ENCODE measurements around the gene KRTAP12-3.
"Not testable (repeated sequence)": the region's sequence is repeated elsewhere in the genome, so short reads cannot be mapped to it uniquely, and the experiment has no call there.

Gene KRTAP12-3

DNA sequence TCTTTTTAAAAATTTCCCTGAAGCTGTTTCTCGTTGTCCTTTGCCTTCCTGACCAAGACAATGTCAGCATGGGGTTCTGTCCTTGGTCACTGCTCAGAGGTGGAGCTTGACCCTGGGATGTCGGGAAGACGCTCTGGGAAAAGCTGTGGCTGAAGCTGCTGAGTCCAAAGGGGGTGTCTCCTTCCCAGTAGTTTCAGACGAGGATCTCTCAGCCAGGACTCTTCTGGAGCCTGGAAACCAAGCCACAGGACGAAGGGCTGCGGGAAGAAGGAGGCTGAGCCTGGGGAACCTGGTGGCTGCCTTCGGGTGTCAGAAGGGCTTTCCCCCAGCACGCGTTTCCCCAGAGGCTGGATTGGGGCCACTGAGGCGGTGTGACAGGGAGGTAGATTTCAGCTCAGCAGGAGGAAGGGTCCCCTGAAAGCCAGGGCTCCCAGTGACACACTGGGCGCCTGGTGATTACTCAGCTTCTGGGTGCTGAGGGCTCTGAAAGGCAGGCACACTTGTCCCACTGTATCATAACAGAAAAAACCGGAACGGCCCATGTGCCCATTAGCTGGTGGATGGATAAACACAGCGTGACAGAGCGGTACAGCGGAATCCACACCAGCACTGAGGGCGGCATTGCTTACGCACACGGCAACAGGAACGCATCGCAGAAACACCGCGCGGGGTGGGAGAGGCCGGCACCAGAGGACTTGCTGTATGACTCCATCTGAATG is 29.3 kb downstream of the KRTAP12-3 start:
- Histone ChIP-seq H2AFZ (ENCODE audit: low read depth) (no peak overlapping the region), H3K4me1 (ENCODE audit: low read depth, poor library complexity, severe bottlenecking) (no peaks in the 10 kb centered on the region), H3K79me2 (ENCODE audit: insufficient read depth, low read depth) (no peaks in the 10 kb centered on the region), H3K4me2 (no peak overlapping the region), H3K27ac (no peak overlapping the region), H4K20me1 (ENCODE audit: insufficient read depth) (no peaks in the 10 kb centered on the region), H3K9ac (no peak overlapping the region), H3K27me3 (ENCODE audit: insufficient read depth, low read depth) (peaks cover 43% of the 10 kb centered on the region; the same call in 1 of the 2 replicates), H3K4me3 (IDR thresholded peaks at IDR 0.05; ENCODE audit: insufficient read depth, low read depth, low read length) (no peak overlapping the region), H3K36me3 (ENCODE audit: insufficient read depth) (no peaks in the 10 kb centered on the region)
- TF ChIP-seq, protein P1, sequence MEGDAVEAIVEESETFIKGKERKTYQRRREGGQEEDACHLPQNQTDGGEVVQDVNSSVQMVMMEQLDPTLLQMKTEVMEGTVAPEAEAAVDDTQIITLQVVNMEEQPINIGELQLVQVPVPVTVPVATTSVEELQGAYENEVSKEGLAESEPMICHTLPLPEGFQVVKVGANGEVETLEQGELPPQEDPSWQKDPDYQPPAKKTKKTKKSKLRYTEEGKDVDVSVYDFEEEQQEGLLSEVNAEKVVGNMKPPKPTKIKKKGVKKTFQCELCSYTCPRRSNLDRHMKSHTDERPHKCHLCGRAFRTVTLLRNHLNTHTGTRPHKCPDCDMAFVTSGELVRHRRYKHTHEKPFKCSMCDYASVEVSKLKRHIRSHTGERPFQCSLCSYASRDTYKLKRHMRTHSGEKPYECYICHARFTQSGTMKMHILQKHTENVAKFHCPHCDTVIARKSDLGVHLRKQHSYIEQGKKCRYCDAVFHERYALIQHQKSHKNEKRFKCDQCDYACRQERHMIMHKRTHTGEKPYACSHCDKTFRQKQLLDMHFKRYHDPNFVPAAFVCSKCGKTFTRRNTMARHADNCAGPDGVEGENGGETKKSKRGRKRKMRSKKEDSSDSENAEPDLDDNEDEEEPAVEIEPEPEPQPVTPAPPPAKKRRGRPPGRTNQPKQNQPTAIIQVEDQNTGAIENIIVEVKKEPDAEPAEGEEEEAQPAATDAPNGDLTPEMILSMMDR (conservative IDR thresholded peaks at IDR 0.05; ENCODE audit: low read depth, low read length): no peak

DNA sequence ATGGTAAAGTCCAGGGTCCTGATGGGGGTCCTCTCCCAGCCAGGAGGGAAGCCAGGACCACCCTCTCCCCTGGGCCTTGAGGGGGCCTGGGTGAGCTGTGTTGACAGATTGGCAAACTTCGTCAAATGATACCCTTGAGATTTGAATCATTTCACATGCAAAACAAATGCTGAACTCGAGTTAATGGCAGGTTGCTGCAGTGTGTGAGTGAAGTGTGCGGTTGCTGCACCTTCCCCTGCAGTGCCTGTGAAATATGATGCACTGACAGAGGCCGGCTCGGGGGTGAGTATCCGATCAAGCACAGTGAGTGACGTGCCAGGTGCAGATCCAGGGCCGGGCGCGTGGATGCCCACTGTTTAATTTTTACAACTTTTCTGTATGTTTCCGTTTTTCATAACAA is 29.9 kb downstream of the KRTAP12-3 start:
- Histone ChIP-seq H3K4me2 (no peak overlapping the region), H3K27me3 (ENCODE audit: insufficient read depth, low read depth) (peaks cover 36% of the 10 kb centered on the region; the same call in 1 of the 2 replicates), H3K79me2 (ENCODE audit: insufficient read depth, low read depth) (no peaks in the 10 kb centered on the region), H3K36me3 (ENCODE audit: insufficient read depth) (no peaks in the 10 kb centered on the region), H2AFZ (ENCODE audit: low read depth) (no peak overlapping the region), H3K4me1 (ENCODE audit: low read depth, poor library complexity, severe bottlenecking) (no peaks in the 10 kb centered on the region), H3K9ac (no peak overlapping the region), H4K20me1 (ENCODE audit: insufficient read depth) (no peaks in the 10 kb centered on the region), H3K27ac (no peak overlapping the region), H3K4me3 (IDR thresholded peaks at IDR 0.05; ENCODE audit: insufficient read depth, low read depth, low read length) (no peak overlapping the region)
- TF ChIP-seq, protein P1 (conservative IDR thresholded peaks at IDR 0.05; ENCODE audit: low read depth, low read length): no peak

DNA sequence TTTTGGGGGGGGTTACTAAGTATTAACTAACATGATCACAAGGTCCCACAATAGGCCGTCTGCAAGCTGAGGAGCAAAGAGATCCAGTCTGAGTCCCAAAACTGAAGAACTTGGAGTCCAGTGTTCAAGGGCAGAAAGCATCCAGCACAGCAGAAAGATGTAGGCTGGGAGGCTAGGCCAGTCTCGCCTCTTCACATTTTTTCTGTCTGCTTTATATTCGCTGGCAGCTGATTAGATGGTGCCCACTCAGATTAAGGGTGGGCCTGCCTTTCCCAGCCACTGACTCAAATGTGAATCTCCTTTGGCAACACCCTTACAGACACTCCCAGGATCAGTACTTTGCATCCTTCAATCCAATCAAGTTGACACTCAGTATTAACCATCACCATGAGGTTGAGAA is 32.0 kb downstream of the KRTAP12-3 start:
- not testable (repeated sequence) for H3K4me1 ChIP-seq (ENCODE audit: low read depth, poor library complexity, severe bottlenecking); H3K36me3 ChIP-seq (ENCODE audit: insufficient read depth); H3K9ac ChIP-seq

DNA sequence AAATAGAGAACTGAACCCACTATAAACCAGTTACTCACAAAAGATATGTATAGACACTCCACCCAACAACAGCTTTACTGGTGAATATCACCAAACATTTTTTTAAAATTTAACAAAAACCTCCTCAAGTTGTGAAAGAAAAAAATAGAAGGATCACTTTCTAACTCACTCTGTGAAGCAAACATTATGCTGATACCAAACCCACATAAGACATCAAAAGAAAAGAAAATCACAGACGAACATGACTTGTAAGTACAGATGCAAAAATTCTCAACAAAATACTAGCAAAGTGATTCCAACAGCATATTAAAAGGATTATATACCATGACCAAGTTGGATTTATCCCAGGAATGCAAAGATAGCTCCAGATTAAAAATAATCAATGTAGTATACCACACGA is 34.0 kb downstream of the KRTAP12-3 start:
- Histone ChIP-seq H2AFZ (ENCODE audit: low read depth) (no peak overlapping the region), H4K20me1 (ENCODE audit: insufficient read depth) (no peaks in the 10 kb centered on the region), H3K36me3 (ENCODE audit: insufficient read depth) (no peaks in the 10 kb centered on the region), H3K79me2 (ENCODE audit: insufficient read depth, low read depth) (no peaks in the 10 kb centered on the region), H3K27me3 (ENCODE audit: insufficient read depth, low read depth) (peaks cover 47% of the 10 kb centered on the region), H3K27ac (no peak overlapping the region), H3K9ac (no peak overlapping the region), H3K4me3 (IDR thresholded peaks at IDR 0.05; ENCODE audit: insufficient read depth, low read depth, low read length) (no peak overlapping the region), H3K4me2 (no peak overlapping the region), H3K4me1 (ENCODE audit: low read depth, poor library complexity, severe bottlenecking) (no peaks in the 10 kb centered on the region)
- TF ChIP-seq, protein P1 (conservative IDR thresholded peaks at IDR 0.05; ENCODE audit: low read depth, low read length): no peak

More for the DNA sequence above, 32.0 kb downstream of the KRTAP12-3 start:
- H3K27ac ChIP-seq; H2AFZ ChIP-seq (ENCODE audit: low read depth); H3K79me2 ChIP-seq (ENCODE audit: insufficient read depth, low read depth); H4K20me1 ChIP-seq (ENCODE audit: insufficient read depth); H3K4me3 ChIP-seq (IDR thresholded peaks at IDR 0.05; ENCODE audit: insufficient read depth, low read depth, low read length); H3K4me2 ChIP-seq: not testable (repeated sequence)
- H3K27me3 ChIP-seq (ENCODE audit: insufficient read depth, low read depth): peaks cover 31% of the 10 kb centered on the region; the same call in 1 of the 2 replicates

DNA sequence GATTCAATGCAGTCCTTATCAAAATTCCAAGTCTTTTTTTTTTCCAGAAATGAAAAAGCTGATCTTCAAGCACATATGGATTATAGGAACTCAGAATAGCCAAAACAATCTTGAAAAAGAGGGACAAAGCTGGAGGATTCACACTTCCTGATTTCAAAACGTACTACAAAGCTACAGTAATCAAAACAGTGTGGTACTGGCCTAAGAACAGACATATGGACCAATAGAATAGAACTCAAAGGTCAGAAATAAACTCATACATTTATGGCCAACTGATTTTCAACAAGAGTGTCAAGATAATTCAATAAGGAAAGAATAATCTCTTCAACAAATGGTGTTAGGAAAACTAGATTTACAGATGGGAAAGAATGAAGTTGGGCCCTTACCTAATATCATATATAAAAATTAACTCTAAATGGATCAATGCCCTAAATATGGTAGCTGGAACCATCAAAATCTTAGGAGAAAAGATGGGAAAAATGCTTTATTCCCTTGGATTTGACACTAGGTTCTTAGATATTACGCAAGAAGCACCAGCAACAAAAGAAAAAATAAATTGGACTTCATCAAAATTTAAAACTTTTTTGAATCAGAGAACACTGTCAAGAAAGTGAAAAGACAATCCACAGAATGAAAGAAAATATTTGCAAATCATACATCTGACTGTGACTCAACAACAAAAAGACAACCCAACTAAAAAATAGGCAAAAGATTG is 35.2 kb downstream of the KRTAP12-3 start:
- H3K4me2 ChIP-seq: no peak overlapping the region
- no peak overlapping the region for H3K27ac ChIP-seq
- H2AFZ ChIP-seq (ENCODE audit: low read depth): no peak overlapping the region
- H3K27me3 ChIP-seq (ENCODE audit: insufficient read depth, low read depth): peaks cover 56% of the 10 kb centered on the region
- H3K4me3 ChIP-seq (IDR thresholded peaks at IDR 0.05; ENCODE audit: insufficient read depth, low read depth, low read length): no peak overlapping the region
- H4K20me1 ChIP-seq (ENCODE audit: insufficient read depth): no peaks in the 10 kb centered on the region
- H3K79me2 ChIP-seq (ENCODE audit: insufficient read depth, low read depth): no peaks in the 10 kb centered on the region
- H3K4me1 ChIP-seq (ENCODE audit: low read depth, poor library complexity, severe bottlenecking): no peaks in the 10 kb centered on the region
- H3K9ac ChIP-seq: no peak overlapping the region
- H3K36me3 ChIP-seq (ENCODE audit: insufficient read depth): no peaks in the 10 kb centered on the region
- TF ChIP-seq, protein P1 (conservative IDR thresholded peaks at IDR 0.05; ENCODE audit: low read depth, low read length): no peak
